SK-N-SH treated with all-trans-retinoic acid at 6 μM for 48 hours (cell line): ENCODE data around the gene LGI2.

Experiments used
- ATAC-seq: fragments of 200-7000 bp; cut with Tn5 transposase; 3 replicates; pipeline ENCODE4 v1.9.1; 2020; ENCODE audit warnings: mild to moderate bottlenecking, moderate library complexity
- ARNTL ChIP-seq: fragments of 450-650 bp; formaldehyde crosslinking; IDR thresholded peaks from 2 replicates; pipeline ENCODE4 v1.5.0; 2020; ENCODE audit warnings: low read depth, mild to moderate bottlenecking, moderate library complexity, borderline replicate concordance
- BACH2 ChIP-seq: fragments of 250-450 bp; sonication (Bioruptor Pico); IDR thresholded peaks from 2 replicates; pipeline ENCODE4 v1.9.0; 2021; ENCODE audit warnings: mild to moderate bottlenecking, borderline replicate concordance
- CSDC2 ChIP-seq: fragments of 250-450 bp; sonication (Bioruptor Pico); IDR thresholded peaks from 2 replicates; pipeline ENCODE4 v1.5.0; 2020; ENCODE audit warnings: mild to moderate bottlenecking, moderate library complexity
- ESRRG ChIP-seq: fragments of 250-450 bp; sonication (Bioruptor Pico); IDR thresholded peaks from 2 replicates; pipeline ENCODE4 v1.6.1; 2021; ENCODE audit warnings: mild to moderate bottlenecking
- GLIS3 ChIP-seq: fragments of 250-450 bp; sonication (Bioruptor Pico); IDR thresholded peaks from 2 replicates; pipeline ENCODE4 v1.5.0; 2020; ENCODE audit warnings: mild to moderate bottlenecking, moderate library complexity
- ISL1 ChIP-seq: fragments of 250-450 bp; sonication (Bioruptor Pico); IDR thresholded peaks from 2 replicates; pipeline ENCODE4 v2.1.2; 2022; ENCODE audit warnings: mild to moderate bottlenecking, moderate library complexity
- OSR1 ChIP-seq: fragments of 250-450 bp; sonication (Bioruptor Pico); IDR thresholded peaks from 2 replicates; pipeline ENCODE4 v1.8.0; 2022; ENCODE audit warnings: moderate library complexity, mild to moderate bottlenecking, inconsistent platforms
- PPARA ChIP-seq: fragments of 250-450 bp; sonication (Bioruptor Pico); IDR thresholded peaks from 2 replicates; pipeline ENCODE4 v1.5.0; 2020; ENCODE audit warnings: mild to moderate bottlenecking, borderline replicate concordance
- RARB ChIP-seq: fragments of 250-450 bp; sonication (Bioruptor Pico); IDR thresholded peaks from 2 replicates; pipeline ENCODE4 v1.8.0; 2021; ENCODE audit warnings: mild to moderate bottlenecking, moderate library complexity
- TCF4 ChIP-seq: fragments of 250-450 bp; sonication (Bioruptor Pico); IDR thresholded peaks from 2 replicates; pipeline ENCODE4 v1.8.0; 2021; ENCODE audit warnings: mild to moderate bottlenecking, moderate library complexity, borderline replicate concordance
- TOX ChIP-seq: fragments of 250-450 bp; sonication (Bioruptor Pico); IDR thresholded peaks from 2 replicates; pipeline ENCODE4 v1.8.0; 2021; ENCODE audit warnings: mild to moderate bottlenecking, moderate library complexity, borderline replicate concordance
- ZC3H10 ChIP-seq: fragments of 250-450 bp; sonication (Bioruptor Pico); IDR thresholded peaks from 2 replicates; pipeline ENCODE4 v1.5.1; 2021; ENCODE audit warnings: mild to moderate bottlenecking, moderate library complexity
- ZFP3 ChIP-seq: fragments of 250-450 bp; sonication (Bioruptor Pico); IDR thresholded peaks from 2 replicates; pipeline ENCODE4 v1.5.0; 2020; ENCODE audit warnings: mild to moderate bottlenecking, moderate library complexity
- ZFP30 ChIP-seq: fragments of 450-650 bp; formaldehyde crosslinking; IDR thresholded peaks from 2 replicates; pipeline ENCODE4 v1.5.0; 2022; ENCODE audit warnings: mild to moderate bottlenecking, moderate library complexity
- ZNF565 ChIP-seq: fragments of 450-650 bp; formaldehyde crosslinking; conservative IDR thresholded peaks from 2 replicates; pipeline ENCODE4 v1.5.0; 2020; ENCODE audit warnings: low read depth, mild to moderate bottlenecking, moderate library complexity
- ZNF8 ChIP-seq: fragments of 450-650 bp; formaldehyde crosslinking; IDR thresholded peaks from 2 replicates; pipeline ENCODE4 v1.5.0; 2020; ENCODE audit warnings: mild to moderate bottlenecking, moderate library complexity
- TF ChIP-seq, protein P1 (sequence below): fragments of 250-450 bp; sonication (Bioruptor Pico); IDR thresholded peaks from 2 replicates; pipeline ENCODE4 v1.5.0; 2020; ENCODE audit warnings: mild to moderate bottlenecking, moderate library complexity
- TF ChIP-seq, protein P2 (sequence below): fragments of 250-450 bp; sonication (Bioruptor Pico); IDR thresholded peaks from 2 replicates; pipeline ENCODE4 v1.8.0; 2021; ENCODE audit warnings: low read depth, mild to moderate bottlenecking, moderate library complexity, borderline replicate concordance
- TF ChIP-seq, protein P3 (sequence below): fragments of 250-450 bp; sonication (Bioruptor Pico); IDR thresholded peaks from 2 replicates; pipeline ENCODE4 v1.5.1; 2020; ENCODE audit warnings: low read depth, mild to moderate bottlenecking, moderate library complexity
- TF ChIP-seq, protein P4 (sequence below): fragments of 250-450 bp; sonication (Bioruptor Pico); IDR thresholded peaks from 2 replicates; pipeline ENCODE4 v1.5.1; 2021; ENCODE audit warnings: mild to moderate bottlenecking, moderate library complexity
- TF ChIP-seq, protein P5 (sequence below): fragments of 250-450 bp; sonication (Bioruptor Pico); IDR thresholded peaks from 2 replicates; pipeline ENCODE4 v1.8.0; 2020; ENCODE audit warnings: mild to moderate bottlenecking, moderate library complexity, borderline replicate concordance

Gene LGI2

DNA sequence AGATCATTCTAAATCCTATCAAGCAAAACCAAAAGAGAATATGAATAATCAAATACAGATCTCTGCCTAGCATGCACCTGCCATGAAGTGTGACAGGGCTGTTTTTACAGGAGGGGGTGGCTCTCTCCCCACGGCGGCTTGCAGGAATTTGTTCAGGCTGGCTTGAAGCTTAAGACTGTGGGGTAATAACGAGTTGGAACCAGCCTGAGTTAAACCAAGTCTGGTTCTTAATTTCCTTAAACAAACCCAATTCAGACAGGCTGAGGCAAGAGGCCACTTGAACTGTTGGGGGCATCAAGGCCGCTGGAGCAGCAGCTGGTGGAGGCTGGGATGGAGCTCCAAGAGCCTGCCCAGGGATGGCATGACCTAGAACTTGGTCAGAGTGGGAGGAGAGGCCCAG is 45.1 kb upstream of the LGI2 start:
- ATAC-seq = no peak

DNA sequence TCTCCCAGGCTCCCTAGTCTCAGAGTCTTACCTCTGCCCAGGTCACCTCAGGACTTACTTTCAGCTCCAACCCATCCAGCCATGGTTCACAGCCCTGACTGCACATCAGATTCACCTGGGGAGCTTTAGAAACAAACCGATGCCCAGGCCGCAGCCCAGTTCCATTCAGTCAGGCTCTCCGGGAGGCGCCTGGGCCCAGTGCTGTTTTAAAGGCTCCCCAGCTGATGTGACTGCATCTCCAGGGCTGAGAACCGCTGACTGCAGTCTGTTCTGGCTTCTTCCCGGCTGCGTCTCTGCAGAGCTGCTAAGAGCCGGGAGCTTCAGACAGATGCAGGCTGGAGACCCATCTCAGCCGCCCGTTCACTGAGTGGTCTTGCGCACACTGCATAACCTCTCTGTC is 44.4 kb upstream of the LGI2 start:
- TF ChIP-seq GLIS3 (CRISPR knock-in tag) (no peak), PPARA (CRISPR knock-in tag) (no peak), BACH2 (no peak), ZFP3 (CRISPR knock-in tag) (no peak), ZNF565 (CRISPR knock-in tag) (no peak), ZC3H10 (CRISPR knock-in tag) (no peak), ARNTL (CRISPR knock-in tag) (no peak), ESRRG (no peak), ZNF8 (CRISPR knock-in tag) (no peak), RARB (no peak), ISL1 (no peak), TOX (CRISPR knock-in tag) (no peak), CSDC2 (CRISPR knock-in tag) (no peak)
- TF ChIP-seq, protein P1, sequence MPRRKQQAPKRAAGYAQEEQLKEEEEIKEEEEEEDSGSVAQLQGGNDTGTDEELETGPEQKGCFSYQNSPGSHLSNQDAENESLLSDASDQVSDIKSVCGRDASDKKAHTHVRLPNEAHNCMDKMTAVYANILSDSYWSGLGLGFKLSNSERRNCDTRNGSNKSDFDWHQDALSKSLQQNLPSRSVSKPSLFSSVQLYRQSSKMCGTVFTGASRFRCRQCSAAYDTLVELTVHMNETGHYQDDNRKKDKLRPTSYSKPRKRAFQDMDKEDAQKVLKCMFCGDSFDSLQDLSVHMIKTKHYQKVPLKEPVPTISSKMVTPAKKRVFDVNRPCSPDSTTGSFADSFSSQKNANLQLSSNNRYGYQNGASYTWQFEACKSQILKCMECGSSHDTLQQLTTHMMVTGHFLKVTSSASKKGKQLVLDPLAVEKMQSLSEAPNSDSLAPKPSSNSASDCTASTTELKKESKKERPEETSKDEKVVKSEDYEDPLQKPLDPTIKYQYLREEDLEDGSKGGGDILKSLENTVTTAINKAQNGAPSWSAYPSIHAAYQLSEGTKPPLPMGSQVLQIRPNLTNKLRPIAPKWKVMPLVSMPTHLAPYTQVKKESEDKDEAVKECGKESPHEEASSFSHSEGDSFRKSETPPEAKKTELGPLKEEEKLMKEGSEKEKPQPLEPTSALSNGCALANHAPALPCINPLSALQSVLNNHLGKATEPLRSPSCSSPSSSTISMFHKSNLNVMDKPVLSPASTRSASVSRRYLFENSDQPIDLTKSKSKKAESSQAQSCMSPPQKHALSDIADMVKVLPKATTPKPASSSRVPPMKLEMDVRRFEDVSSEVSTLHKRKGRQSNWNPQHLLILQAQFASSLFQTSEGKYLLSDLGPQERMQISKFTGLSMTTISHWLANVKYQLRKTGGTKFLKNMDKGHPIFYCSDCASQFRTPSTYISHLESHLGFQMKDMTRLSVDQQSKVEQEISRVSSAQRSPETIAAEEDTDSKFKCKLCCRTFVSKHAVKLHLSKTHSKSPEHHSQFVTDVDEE (CRISPR knock-in tag) = no peak
- no peak; the same call in 1 of the 3 replicates for ATAC-seq

More for the DNA sequence above, 45.1 kb upstream of the LGI2 start:
- no peak for TF ChIP-seq PPARA (CRISPR knock-in tag)
- TF ChIP-seq, protein P2, sequence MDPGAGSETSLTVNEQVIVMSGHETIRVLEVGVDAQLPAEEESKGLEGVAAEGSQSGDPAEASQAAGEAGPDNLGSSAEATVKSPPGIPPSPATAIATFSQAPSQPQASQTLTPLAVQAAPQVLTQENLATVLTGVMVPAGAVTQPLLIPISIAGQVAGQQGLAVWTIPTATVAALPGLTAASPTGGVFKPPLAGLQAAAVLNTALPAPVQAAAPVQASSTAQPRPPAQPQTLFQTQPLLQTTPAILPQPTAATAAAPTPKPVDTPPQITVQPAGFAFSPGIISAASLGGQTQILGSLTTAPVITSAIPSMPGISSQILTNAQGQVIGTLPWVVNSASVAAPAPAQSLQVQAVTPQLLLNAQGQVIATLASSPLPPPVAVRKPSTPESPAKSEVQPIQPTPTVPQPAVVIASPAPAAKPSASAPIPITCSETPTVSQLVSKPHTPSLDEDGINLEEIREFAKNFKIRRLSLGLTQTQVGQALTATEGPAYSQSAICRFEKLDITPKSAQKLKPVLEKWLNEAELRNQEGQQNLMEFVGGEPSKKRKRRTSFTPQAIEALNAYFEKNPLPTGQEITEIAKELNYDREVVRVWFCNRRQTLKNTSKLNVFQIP (CRISPR knock-in tag) = no peak
- no peak for TF ChIP-seq ZFP3 (CRISPR knock-in tag)
- TF ChIP-seq OSR1 (CRISPR knock-in tag) = no peak
- TF ChIP-seq ZNF8 (CRISPR knock-in tag) = no peak
- TF ChIP-seq, protein P3, sequence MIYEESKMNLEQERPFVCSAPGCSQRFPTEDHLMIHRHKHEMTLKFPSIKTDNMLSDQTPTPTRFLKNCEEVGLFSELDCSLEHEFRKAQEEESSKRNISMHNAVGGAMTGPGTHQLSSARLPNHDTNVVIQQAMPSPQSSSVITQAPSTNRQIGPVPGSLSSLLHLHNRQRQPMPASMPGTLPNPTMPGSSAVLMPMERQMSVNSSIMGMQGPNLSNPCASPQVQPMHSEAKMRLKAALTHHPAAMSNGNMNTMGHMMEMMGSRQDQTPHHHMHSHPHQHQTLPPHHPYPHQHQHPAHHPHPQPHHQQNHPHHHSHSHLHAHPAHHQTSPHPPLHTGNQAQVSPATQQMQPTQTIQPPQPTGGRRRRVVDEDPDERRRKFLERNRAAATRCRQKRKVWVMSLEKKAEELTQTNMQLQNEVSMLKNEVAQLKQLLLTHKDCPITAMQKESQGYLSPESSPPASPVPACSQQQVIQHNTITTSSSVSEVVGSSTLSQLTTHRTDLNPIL (CRISPR knock-in tag) = no peak
- no peak for TF ChIP-seq ZNF565 (CRISPR knock-in tag)
- no peak for TF ChIP-seq ZFP30 (CRISPR knock-in tag)
- TF ChIP-seq, protein P1 (CRISPR knock-in tag) = no peak
- TF ChIP-seq TCF4 (CRISPR knock-in tag) = no peak
- no peak for TF ChIP-seq RARB
- no peak for TF ChIP-seq GLIS3 (CRISPR knock-in tag)
- TF ChIP-seq ISL1 = no peak
- TF ChIP-seq, protein P4, sequence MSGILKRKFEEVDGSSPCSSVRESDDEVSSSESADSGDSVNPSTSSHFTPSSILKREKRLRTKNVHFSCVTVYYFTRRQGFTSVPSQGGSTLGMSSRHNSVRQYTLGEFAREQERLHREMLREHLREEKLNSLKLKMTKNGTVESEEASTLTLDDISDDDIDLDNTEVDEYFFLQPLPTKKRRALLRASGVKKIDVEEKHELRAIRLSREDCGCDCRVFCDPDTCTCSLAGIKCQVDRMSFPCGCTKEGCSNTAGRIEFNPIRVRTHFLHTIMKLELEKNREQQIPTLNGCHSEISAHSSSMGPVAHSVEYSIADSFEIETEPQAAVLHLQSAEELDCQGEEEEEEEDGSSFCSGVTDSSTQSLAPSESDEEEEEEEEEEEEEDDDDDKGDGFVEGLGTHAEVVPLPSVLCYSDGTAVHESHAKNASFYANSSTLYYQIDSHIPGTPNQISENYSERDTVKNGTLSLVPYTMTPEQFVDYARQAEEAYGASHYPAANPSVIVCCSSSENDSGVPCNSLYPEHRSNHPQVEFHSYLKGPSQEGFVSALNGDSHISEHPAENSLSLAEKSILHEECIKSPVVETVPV (CRISPR knock-in tag) = no peak
- no peak for TF ChIP-seq TOX (CRISPR knock-in tag)

DNA sequence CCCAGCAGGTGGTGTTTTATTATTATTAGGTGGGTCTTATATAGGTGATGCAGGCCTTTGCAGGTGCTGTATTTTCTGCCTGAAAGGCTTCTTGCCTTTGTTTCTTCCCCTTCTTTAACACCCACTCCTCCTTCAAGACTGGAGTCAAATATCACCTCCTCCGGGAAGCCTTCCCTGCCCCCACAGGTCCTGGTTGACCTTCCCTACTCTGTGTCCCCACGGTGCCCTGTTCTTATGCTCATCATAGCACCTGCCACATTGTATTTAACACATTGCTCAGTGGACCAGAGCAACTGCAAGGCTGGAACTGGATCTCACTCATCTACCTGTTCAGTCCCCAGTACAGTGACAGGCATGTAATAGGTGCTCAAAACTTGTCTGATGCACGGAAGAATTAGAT is 39.8 kb upstream of the LGI2 start:
- TF ChIP-seq, protein P1 (CRISPR knock-in tag) = no peak
- TF ChIP-seq TOX (CRISPR knock-in tag) (no peak), PPARA (CRISPR knock-in tag) (no peak), ZC3H10 (CRISPR knock-in tag) (no peak)
- TF ChIP-seq, protein P4 (CRISPR knock-in tag) = no peak
- TF ChIP-seq, protein P5, sequence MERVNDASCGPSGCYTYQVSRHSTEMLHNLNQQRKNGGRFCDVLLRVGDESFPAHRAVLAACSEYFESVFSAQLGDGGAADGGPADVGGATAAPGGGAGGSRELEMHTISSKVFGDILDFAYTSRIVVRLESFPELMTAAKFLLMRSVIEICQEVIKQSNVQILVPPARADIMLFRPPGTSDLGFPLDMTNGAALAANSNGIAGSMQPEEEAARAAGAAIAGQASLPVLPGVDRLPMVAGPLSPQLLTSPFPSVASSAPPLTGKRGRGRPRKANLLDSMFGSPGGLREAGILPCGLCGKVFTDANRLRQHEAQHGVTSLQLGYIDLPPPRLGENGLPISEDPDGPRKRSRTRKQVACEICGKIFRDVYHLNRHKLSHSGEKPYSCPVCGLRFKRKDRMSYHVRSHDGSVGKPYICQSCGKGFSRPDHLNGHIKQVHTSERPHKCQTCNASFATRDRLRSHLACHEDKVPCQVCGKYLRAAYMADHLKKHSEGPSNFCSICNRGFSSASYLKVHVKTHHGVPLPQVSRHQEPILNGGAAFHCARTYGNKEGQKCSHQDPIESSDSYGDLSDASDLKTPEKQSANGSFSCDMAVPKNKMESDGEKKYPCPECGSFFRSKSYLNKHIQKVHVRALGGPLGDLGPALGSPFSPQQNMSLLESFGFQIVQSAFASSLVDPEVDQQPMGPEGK (CRISPR knock-in tag) = no peak
- no peak for ATAC-seq
